HG03520 (cell line): ENCODE data around the gene NPC1.

Experiments
- ATAC-seq: cut with Tn5 transposase; IDR thresholded peaks from one replicate; pipeline ENCODE4 v1.9.1; 2021; ENCODE audit warnings: mild to moderate bottlenecking, moderate library complexity; ENCODE audit not compliant: unreplicated experiment

Gene NPC1

DNA sequence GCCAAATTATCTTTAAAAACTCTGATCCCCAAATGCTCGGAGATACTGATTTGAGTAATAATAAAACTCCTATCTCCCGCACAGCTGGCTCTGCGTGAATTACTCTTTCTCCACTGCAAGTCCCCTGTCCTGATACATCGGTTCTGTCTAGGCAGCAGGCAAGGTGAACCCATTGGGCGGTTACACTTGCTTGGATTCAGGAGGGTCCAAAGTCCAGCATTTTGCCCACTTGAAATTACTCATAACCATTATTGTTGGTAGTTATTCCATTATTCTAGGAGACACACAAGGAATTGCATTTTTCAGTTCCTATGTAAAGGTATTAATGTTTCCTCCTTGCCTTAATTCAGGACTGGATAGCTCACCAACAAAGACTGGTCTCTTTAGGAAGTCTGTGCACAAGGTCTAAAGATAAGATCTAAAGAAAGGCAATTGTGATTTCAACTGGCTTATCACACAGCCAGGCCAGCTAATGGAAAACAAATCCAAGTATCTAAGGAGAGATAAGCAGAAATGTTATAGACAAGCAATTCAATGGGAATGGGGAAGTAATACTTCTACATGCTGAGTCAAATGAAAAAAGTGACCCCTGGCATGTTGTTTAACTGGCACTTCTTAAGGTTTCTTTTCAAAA is 23.2 kb upstream of the NPC1 start:
- ATAC-seq: no peak

DNA sequence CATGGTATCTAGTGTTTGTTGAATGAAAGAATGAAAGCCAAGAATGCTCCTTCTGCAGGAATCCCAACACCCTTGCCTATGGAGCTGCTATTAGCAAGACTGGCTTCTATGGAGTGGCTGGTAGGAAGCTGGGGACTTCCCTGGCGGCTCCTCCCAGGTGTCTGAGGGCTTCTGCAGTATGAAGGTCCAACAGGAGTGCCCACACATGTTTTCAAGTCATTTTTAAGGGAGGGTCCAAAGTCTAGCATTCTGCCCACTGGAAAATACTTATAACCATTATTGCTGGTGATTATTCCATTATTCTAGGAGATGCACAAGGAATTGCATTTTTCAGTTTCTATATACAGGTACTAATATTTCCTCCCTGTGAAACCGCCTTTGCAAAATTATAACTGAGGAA is 21.9 kb upstream of the NPC1 start:
- ATAC-seq: no peak

DNA sequence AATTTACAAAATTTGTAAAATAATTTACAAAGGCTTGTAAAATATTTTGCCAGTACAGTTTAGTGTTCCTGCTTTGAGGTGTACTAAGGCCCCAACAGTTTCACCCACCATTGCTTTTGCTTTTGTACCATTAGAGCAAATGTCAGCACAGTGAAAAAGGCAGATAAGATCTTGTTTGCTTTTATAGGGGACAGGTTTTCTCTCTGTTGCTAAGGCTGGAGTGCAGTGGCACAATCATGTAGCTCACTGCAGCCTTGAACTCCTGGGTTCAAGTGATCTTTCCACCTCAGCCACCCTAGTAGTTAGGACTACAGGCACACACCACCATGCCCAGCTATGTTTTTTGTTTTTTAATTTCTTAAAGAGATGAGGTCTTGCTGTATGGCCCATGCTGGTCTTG is 19.6 kb upstream of the NPC1 start:
- no peak for ATAC-seq

GRCh38 chr18:23599809-23600208 is 13.5 kb upstream of the NPC1 start:
- ATAC-seq: no peak

DNA sequence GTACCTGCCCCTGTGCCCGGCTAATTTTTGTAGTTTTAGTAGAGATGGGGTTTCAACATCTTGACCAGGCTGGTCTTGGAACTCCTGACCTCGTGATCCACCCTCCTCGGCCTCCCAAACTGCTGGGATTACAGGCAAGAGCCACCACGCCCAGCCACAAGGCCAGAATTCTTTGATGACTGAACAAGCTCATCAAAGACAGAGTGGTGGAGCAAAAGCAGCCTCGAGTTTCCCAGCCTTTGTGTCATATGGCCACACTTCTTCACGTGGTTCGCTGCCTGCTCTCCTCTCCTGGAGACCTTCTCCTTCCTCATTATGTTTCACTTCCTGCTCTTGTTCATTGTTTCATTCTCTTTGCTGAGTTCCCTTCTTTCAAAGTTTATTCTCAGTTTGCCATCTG is 9.9 kb upstream of the NPC1 start:
- no peak for ATAC-seq

DNA sequence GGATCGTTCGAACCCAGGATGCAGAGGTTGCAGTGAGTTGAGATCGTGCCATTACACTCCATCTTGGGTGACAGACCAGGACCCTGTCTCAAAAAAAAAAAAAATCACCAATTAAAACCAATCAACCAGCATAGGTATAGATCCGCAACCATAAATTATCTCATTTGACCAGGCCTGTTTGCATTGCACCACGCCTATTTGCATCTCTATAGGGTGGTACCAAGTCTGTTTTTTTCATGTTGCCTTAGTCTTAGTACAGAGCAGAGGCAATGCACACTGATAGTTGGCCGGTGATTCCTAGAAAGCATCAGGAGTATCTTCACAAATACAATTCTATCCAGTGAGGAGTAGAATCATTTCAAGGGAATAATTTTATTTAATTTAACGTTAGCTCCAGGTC is 9.3 kb upstream of the NPC1 start:
- ATAC-seq: no peak

- ATAC-seq: no peak
Measured at GRCh38 chr18:23593720-23594119, 7.4 kb upstream of the NPC1 start.

DNA sequence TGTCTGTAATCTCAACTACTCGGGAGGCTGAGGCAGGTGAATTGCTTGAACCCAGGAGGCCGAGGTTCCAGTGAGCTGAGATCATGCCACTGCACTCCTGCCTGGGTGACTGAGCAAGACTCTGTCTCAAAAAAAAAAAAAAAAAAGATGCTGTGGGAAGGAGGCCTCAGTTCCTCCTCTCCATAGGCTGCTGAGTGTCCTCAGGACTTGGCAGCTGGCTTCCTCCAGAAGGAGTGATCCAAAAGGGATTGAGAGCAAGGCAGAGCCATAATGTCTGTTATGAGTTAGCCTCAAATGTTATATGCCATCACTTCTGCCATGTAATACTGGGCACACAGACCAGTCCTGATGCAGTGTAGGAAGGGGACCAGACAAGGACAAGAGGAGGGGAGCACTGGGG is 6.6 kb upstream of the NPC1 start:
- ATAC-seq: no peak

- ATAC-seq: no peak
Measured at GRCh38 chr18:23591011-23591410, 4.7 kb upstream of the NPC1 start.

- no peak for ATAC-seq
Measured at GRCh38 chr18:23588836-23589560, 2.7 kb upstream of the NPC1 start.

DNA sequence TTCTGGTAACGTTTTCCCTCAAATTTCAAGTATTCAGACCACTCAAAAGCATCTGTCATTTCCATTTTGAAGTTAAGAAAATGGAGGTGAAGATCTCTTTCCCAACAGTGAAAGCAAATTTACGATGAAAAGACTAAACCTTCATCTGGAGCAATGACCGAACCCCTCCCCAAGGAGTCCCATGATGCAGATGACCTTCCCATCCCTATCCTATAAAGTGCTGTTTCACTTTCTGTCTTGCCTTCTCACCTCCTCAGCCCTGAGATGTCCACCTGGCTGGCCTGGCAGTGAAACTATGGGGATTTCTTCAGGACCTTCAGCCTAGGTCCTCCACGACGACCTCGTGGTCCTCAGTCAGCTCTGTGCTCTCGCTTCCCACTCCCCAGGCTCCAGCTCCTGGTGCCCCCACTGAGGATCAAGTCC is 925 bp upstream of the NPC1 start:
- no peak for ATAC-seq

DNA sequence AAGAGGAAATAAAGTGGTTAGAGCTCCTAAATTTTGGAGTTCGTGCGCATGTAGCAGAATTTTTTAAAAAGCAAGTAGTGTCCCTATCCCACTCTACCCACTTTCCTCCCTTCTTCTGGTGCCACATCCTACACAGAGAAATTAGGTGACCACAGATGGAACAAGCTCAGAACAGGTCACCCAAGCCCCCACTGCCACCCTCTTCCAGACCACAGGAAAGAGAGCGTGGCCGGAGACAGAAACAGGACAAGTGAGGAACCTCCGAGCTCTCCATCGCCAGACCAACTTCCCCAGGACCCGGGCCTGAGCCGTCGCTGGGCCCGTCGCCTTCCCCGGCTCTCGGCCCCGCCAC is 433 bp downstream of the NPC1 start:
- ATAC-seq: no peak

DNA sequence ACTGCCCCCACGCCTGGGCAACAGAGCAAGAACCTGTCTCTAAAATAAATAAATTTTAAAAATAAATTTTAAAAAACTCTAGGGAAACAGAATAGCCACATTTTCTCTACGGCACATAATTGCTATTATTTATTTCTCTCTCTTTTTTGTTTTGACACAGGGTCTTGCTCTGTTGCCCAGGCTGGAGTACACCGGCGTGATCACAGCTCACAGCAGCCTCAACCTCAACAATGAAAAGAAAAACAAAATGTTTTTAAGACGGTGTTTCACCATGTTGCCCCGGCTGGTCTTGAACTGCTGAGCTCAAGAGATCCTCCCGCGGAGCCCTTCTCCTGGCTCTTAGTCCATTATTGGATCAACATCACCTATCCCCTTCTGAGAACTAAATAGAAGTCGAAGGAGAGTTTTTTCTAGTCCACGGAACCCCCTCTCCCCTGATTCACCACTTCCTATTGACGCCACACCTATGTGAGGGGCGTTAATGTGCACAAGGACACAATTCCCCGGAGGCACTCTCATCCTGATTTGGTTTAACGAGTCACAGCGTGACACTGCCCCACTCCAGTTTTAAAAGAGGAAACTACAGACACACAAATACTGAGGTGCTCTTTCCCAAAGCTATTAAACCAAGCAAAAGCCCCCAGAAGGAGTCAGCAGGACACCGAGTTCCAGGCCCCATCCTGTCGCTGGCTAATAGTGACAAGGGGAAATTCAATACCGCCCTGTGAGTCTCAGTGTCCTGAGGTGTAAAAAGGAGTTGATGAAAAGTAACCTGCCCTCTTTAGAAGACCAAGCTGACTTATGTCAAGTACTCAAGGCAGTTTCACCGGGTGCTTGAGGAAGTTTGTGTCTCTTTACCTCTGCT is 1.1 kb downstream of the NPC1 start:
- no peak for ATAC-seq

DNA sequence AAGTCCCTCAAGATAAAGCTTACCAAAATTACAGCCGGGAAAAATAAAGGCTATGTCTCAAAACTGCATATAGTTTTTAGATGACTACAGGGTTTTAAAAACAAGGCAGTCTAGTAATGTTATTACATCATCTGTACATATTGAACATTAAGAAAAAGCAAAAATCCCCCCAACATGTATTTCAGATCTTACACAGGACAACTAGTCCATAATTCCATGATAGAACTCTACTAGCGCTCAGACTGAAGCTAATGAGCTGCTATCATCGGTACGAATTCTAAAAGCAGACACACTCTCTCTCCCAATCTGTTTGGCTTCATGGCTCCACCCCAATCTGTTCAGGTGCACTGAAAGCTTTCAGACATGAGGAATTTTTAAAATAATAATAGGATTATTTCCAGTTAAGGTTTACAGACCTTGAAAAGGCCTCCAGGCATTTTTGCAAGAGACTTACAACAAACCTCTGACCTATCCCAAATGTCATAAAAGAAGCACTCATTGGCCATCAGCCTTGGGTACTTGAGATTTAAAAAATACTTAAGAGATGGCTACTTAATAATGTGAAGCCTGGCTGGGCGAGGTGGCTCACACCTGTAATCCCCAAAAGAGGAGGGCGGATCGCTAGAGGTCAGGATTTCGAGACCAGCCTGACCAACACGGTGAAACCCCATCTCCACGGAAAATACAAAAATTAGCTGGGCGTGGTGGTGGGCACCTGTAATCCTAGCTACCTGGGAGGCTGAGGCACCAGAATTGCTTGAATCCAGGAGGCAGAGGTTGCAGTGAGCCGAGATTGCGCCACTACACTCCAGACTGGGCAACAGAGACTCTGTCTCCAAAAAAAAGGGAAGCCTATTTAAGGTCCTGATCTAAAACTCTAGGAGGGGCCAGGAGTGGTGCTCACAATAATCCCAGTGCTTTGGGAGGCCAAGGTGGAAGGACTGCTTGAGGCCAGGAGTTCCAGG is 2.0 kb downstream of the NPC1 start:
- ATAC-seq: no peak

DNA sequence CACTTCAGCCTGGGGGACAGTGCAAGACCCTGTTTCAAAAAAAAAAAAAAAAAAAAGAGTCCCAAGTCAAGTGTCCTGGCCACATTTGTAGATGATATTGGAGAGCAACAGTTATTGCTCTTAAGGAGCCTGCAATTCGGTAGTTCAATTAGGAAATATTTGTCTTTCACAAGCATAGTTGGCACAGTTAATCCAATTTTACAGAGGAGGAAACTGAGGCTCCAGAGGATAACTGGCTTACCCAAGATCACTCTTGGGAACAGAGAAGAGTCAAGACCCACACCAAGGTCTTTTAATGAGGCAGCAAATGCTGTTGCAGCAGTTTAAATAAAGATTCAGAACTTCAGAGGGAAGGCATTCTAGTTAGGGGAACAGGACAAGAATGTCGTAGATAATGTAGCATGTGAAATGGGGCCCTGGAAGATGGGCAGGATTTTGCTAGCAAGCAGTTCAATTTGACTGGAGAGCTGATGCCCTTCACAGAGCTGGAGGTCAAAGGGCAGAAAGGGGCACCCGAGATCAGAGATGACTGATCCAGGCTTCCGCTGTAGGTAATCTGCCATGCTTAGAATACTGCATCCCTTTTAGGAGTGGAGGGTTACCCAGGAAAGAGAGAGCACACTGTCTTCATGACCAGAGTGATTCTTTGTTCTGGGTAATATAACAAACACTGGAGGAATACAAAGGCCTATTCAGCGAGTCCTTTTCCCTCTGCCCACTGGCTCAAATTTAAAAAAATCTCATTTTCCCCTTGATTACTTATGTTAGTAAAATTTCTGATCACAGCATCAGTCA is 3.0 kb downstream of the NPC1 start:
- no peak for ATAC-seq

GRCh38 chr18:23580677-23581367 is 5.5 kb downstream of the NPC1 start:
- ATAC-seq: no peak

- ATAC-seq: no peak
Measured at GRCh38 chr18:23578891-23579653, 7.2 kb downstream of the NPC1 start.

GRCh38 chr18:23578067-23578701 is 8.1 kb downstream of the NPC1 start:
- ATAC-seq: no peak
